ENCODE results near the gene GLG1. TPM values are rescaled to one million over a fixed set of nuclear protein-coding genes. Genes with fewer than 3 reads are reported as not detected.

The GLG1 gene
- total and polyA plus RNA-seq, 2 experiments from 2014 or later, result 142 to 148 TPM

DNA sequence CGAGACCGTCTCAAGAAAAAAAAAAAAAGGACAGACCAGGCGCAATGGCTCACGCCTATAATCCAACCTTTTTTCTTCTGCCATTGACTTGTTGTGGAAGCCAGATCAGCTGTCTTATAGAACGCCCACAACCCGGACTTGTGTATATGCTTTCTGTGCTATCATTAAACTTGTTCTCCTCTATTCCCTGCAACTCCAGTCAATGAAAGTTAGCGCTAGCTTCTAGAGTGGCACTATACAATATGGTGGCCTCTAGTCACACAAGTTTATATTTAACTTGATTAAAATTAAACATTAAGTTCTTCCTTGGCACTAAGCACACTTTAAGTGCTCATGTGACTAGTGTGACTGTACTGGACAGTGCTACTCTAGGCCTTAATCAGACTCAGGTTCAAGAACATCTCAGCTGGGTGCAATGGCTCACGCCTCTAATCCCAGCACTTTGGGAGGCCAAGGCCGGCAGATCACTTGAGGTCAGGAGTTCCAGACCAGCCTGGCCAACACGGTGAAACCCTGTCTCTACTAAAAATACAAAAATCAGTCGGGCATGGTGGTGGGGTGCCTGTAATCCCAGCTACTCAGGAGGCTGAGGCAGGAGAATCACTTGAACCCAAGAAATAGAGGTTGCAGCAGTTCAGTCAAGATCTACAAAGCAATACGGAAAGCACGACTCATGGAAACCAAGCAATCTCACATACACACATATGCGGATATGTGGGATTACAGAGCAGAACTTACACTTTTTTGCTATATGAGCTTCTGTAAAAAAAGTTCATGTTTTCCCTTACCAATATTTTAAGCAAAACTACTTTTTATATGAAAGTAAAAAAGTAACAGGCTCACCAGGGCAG lies 18.8 kb upstream of the GLG1 start:
- Histone ChIP-seq H2AFZ (no peak overlapping the region), H3K79me2 (peaks cover 4% of the 10 kb centered on the region), H3K4me1 (ENCODE audit: insufficient read depth) (no peaks in the 10 kb centered on the region), H3K9me3 (ENCODE audit: low read depth) (no peaks in the 10 kb centered on the region), H3K9me2 (replicated peaks; ENCODE audit: insufficient read depth) (no peaks in the 10 kb centered on the region), H4K20me1 (ENCODE audit: insufficient read depth, poor library complexity, severe bottlenecking) (no peaks in the 10 kb centered on the region), H3K27ac (no peak overlapping the region), H3K4me2 (no peak overlapping the region), H3K27me3 (no peaks in the 10 kb centered on the region), H3K36me3 (replicated peaks; ENCODE audit: insufficient read depth, low read depth) (no peaks in the 10 kb centered on the region), H3K4me3 (no peak overlapping the region)
- 97% methylated on average over 14 of the region's 14 CpGs for WGBS (ENCODE audit: low lambda C conversion rate, missing lambda C conversion rate)
- no peak for DNase-seq (ENCODE audit: low spot score)
- TF ChIP-seq EZH2 (IDR thresholded peaks at IDR 0.05; ENCODE audit: borderline replicate concordance) (no peak), EZH2phosphoT487 (IDR thresholded peaks at IDR 0.05; ENCODE audit: low read depth, severe bottlenecking, unreplicated experiment) (no peak)
- TF ChIP-seq, protein P1, sequence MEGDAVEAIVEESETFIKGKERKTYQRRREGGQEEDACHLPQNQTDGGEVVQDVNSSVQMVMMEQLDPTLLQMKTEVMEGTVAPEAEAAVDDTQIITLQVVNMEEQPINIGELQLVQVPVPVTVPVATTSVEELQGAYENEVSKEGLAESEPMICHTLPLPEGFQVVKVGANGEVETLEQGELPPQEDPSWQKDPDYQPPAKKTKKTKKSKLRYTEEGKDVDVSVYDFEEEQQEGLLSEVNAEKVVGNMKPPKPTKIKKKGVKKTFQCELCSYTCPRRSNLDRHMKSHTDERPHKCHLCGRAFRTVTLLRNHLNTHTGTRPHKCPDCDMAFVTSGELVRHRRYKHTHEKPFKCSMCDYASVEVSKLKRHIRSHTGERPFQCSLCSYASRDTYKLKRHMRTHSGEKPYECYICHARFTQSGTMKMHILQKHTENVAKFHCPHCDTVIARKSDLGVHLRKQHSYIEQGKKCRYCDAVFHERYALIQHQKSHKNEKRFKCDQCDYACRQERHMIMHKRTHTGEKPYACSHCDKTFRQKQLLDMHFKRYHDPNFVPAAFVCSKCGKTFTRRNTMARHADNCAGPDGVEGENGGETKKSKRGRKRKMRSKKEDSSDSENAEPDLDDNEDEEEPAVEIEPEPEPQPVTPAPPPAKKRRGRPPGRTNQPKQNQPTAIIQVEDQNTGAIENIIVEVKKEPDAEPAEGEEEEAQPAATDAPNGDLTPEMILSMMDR (IDR thresholded peaks at IDR 0.05; ENCODE audit: poor library complexity), result no peak

DNA sequence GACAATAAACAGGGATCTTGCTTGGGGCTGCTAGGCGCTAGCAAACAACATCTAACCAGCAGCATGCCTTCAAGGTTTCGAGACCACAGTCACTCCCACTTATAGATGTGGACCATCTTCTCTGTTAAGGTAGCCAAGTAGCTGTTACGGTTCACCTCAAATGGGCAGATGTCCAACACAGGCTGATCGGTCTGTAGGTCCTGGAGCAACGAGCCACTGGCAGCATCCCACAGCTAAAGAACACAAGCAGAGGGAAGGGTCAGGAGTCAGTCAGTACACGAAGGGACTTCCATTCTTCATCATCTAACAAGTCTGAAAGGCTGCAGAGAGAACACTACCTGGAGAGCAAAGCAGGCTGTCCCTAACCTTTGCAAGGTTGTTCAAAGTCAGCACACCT lies 16.9 kb upstream of the GLG1 start:
- Histone ChIP-seq H3K27me3 (no peaks in the 10 kb centered on the region), H3K79me2 (peaks cover 4% of the 10 kb centered on the region), H3K36me3 (replicated peaks; ENCODE audit: insufficient read depth, low read depth) (no peaks in the 10 kb centered on the region), H3K9me2 (replicated peaks; ENCODE audit: insufficient read depth) (no peaks in the 10 kb centered on the region), H2AFZ (no peak overlapping the region), H3K4me1 (ENCODE audit: insufficient read depth) (no peaks in the 10 kb centered on the region), H3K27ac (no peak overlapping the region), H3K9me3 (ENCODE audit: low read depth) (no peaks in the 10 kb centered on the region), H3K4me3 (no peak overlapping the region), H4K20me1 (ENCODE audit: insufficient read depth, poor library complexity, severe bottlenecking) (no peaks in the 10 kb centered on the region), H3K4me2 (no peak overlapping the region)
- no peak for DNase-seq (ENCODE audit: low spot score)
- WGBS (ENCODE audit: low lambda C conversion rate, missing lambda C conversion rate), result 95% methylated on average over 6 of the region's 6 CpGs
- TF ChIP-seq, protein P1 (IDR thresholded peaks at IDR 0.05; ENCODE audit: poor library complexity), result no peak
- no peak for TF ChIP-seq EZH2phosphoT487 (IDR thresholded peaks at IDR 0.05; ENCODE audit: low read depth, severe bottlenecking, unreplicated experiment)

DNA sequence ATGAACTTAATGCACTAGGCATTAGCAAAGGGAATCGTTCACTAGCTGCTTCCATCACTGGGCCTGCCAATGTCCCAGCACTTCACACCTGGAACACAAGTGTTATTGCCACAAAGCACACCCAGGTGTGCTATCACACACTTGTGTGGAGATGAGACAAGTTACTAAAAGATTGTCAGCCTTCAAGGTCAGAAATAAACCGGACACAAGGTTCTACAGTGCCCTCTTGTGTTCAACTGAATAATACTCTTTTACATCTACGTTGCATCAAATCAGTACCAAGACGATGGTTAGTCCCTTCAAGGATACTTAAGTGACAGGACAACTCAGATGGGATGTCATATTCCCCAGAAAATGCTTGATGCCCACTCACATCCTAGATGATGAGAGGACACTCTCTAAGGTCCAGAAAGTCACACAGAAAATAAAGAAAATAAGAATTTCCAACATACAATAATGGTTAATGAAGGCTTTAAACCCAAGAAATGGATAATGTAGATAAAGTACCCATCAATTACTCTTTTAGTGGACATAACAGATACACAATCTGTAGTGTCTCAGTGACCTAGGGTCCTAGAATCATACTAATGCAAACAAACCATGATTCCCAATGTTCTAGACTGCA lies 16.4 kb upstream of the GLG1 start:
- no peak for TF ChIP-seq EZH2phosphoT487 (IDR thresholded peaks at IDR 0.05; ENCODE audit: low read depth, severe bottlenecking, unreplicated experiment)
- TF ChIP-seq, protein P1 (IDR thresholded peaks at IDR 0.05; ENCODE audit: poor library complexity), result peak; percentile 76
- Histone ChIP-seq H3K79me2 (peaks cover 4% of the 10 kb centered on the region), H3K9me3 (ENCODE audit: low read depth) (no peaks in the 10 kb centered on the region), H3K27ac (no peak overlapping the region), H3K36me3 (replicated peaks; ENCODE audit: insufficient read depth, low read depth) (no peaks in the 10 kb centered on the region), H3K27me3 (no peaks in the 10 kb centered on the region), H3K9me2 (replicated peaks; ENCODE audit: insufficient read depth) (no peaks in the 10 kb centered on the region), H3K4me3 (no peak overlapping the region), H3K4me2 (no peak overlapping the region), H3K4me1 (ENCODE audit: insufficient read depth) (no peaks in the 10 kb centered on the region), H4K20me1 (ENCODE audit: insufficient read depth, poor library complexity, severe bottlenecking) (no peaks in the 10 kb centered on the region), H2AFZ (no peak overlapping the region)
- WGBS (ENCODE audit: low lambda C conversion rate, missing lambda C conversion rate), result 38% methylated on average over 4 of the region's 4 CpGs
- peak; percentile 73 for DNase-seq (ENCODE audit: low spot score)
